Measurements from ENCODE around the gene LRRC28.

Gene LRRC28

GRCh38 chr15:99425657-99426301 lies 174.5 kb downstream of the LRRC28 start:
- no peaks in the 10 kb centered on the region for H3K9me3 ChIP-seq (ENCODE audit: severe bottlenecking)

GRCh38 chr15:99426431-99427105 lies 175.3 kb downstream of the LRRC28 start:
- H3K27me3 ChIP-seq (ENCODE audit: insufficient read depth, low read depth, severe bottlenecking): no peaks in the 10 kb centered on the region
- no peak overlapping the region for H3K27ac ChIP-seq
- H3K9me3 ChIP-seq (ENCODE audit: severe bottlenecking): no peaks in the 10 kb centered on the region
- H3K36me3 ChIP-seq: no peaks in the 10 kb centered on the region
- no peak for DNase-seq
- TF ChIP-seq CTCF (IDR thresholded peaks at IDR 0.05; ENCODE audit: low read depth, low read length): no peak
- no peak overlapping the region for H3K4me3 ChIP-seq (ENCODE audit: low read depth, low read length)

More at GRCh38 chr15:99425657-99426301, 174.5 kb downstream of the LRRC28 start:
- no peak overlapping the region for H3K27ac ChIP-seq
- TF ChIP-seq CTCF (IDR thresholded peaks at IDR 0.05; ENCODE audit: low read depth, low read length): no peak
- no peak overlapping the region for H3K4me3 ChIP-seq (ENCODE audit: low read depth, low read length)
- peak; percentile 7 for DNase-seq
- no peaks in the 10 kb centered on the region for H3K36me3 ChIP-seq
- H3K27me3 ChIP-seq (ENCODE audit: insufficient read depth, low read depth, severe bottlenecking): no peaks in the 10 kb centered on the region

- Histone ChIP-seq H3K36me3 (no peaks in the 10 kb centered on the region), H3K4me3 (ENCODE audit: low read depth, low read length) (no peak overlapping the region), H3K27ac (no peak overlapping the region), H3K9me3 (ENCODE audit: severe bottlenecking) (no peaks in the 10 kb centered on the region), H3K27me3 (ENCODE audit: insufficient read depth, low read depth, severe bottlenecking) (no peaks in the 10 kb centered on the region)
- no peak for DNase-seq
- TF ChIP-seq CTCF (IDR thresholded peaks at IDR 0.05; ENCODE audit: low read depth, low read length): no peak
These were observed 175.9 kb downstream of the LRRC28 start for GRCh38 chr15:99427210-99427609.

- no peak for TF ChIP-seq CTCF (IDR thresholded peaks at IDR 0.05; ENCODE audit: low read depth, low read length)
- no peaks in the 10 kb centered on the region for H3K27me3 ChIP-seq (ENCODE audit: insufficient read depth, low read depth, severe bottlenecking)
- H3K4me3 ChIP-seq (ENCODE audit: low read depth, low read length): no peak overlapping the region
- no peaks in the 10 kb centered on the region for H3K36me3 ChIP-seq
- no peaks in the 10 kb centered on the region for H3K9me3 ChIP-seq (ENCODE audit: severe bottlenecking)
- no peak overlapping the region for H3K27ac ChIP-seq
- no peak for DNase-seq
These were observed 176.5 kb downstream of the LRRC28 start for GRCh38 chr15:99427668-99428361.

GRCh38 chr15:99429681-99430081 lies 178.4 kb downstream of the LRRC28 start:
- H3K4me3 ChIP-seq (ENCODE audit: low read depth, low read length): no peak overlapping the region
- H3K9me3 ChIP-seq (ENCODE audit: severe bottlenecking): no peaks in the 10 kb centered on the region
- H3K36me3 ChIP-seq: no peaks in the 10 kb centered on the region
- H3K27ac ChIP-seq: no peak overlapping the region
- TF ChIP-seq CTCF (IDR thresholded peaks at IDR 0.05; ENCODE audit: low read depth, low read length): no peak
- H3K27me3 ChIP-seq (ENCODE audit: insufficient read depth, low read depth, severe bottlenecking): no peaks in the 10 kb centered on the region
- DNase-seq: no peak

Data from WERI-Rb-1 (cell line).